Fibroblast of villous mesenchyme (primary cell): Measurements from ENCODE around the gene TMEM121. TPM values are rescaled to one million over a fixed set of nuclear protein-coding genes. Genes with fewer than 3 reads are reported as not detected.
"Not testable (repeated sequence)": the region's sequence is repeated elsewhere in the genome, so short reads cannot be mapped to it uniquely, and the experiment has no call there.

Source experiments
- DNase-seq: peaks from one replicate; pipeline ENCODE4 v3.0.0-alpha.2; 2010; ENCODE audit warnings: low read depth
- H3K4me3 ChIP-seq: 2 replicates; pipeline ENCODE4 v1.5.1; 2011; ENCODE audit warnings: low read depth, mild to moderate bottlenecking, low read length
- total RNA-seq: library from RNA; depleted of rRNA; stranded (reverse); fragments of >200 nt; gene quantifications from 2 replicates; pipeline ENCODE4 v1.2.3, GENCODE V29; 2012
- TF ChIP-seq, protein P1 (sequence below): IDR thresholded peaks from 2 replicates; pipeline ENCODE4 v1.5.1; 2012; ENCODE audit warnings: low read depth, mild to moderate bottlenecking, low read length; ENCODE audit not compliant: insufficient read depth

TMEM121 gene
- total RNA-seq, 1 donor = 5.2 TPM

DNA sequence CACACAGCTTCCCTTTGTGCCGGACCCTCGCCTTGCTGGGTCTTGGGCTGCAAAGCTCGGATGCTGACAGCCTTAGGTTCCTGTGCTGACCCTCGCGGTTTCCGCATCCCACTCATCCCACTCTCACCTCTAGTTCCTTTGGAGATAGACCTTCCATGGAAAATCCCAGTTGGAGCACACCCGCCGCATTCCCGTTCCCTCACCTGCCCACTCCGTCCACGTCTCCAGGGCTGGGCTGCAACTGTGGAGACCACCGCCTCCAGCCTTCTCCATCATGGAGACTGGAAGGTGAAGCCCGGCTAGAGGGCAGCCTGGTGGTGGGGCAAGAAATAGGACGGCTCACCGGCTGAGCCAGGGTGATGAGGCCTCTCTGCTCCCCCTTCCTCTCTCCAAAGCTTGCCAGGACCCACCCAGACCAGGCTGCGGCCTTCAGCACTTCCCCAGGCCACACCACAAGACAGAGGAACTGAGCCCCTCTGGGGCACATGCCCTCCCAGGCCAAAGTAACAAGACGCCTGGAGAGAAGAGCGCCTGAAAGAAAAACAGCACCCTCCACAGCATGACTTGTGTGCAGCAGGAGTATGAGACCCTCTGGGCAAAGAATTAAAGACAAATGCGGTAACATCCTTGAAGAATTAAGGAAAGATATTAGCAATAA is 15.0 kb downstream of the TMEM121 start:
- no peak overlapping the region for H3K4me3 ChIP-seq
- TF ChIP-seq, protein P1, sequence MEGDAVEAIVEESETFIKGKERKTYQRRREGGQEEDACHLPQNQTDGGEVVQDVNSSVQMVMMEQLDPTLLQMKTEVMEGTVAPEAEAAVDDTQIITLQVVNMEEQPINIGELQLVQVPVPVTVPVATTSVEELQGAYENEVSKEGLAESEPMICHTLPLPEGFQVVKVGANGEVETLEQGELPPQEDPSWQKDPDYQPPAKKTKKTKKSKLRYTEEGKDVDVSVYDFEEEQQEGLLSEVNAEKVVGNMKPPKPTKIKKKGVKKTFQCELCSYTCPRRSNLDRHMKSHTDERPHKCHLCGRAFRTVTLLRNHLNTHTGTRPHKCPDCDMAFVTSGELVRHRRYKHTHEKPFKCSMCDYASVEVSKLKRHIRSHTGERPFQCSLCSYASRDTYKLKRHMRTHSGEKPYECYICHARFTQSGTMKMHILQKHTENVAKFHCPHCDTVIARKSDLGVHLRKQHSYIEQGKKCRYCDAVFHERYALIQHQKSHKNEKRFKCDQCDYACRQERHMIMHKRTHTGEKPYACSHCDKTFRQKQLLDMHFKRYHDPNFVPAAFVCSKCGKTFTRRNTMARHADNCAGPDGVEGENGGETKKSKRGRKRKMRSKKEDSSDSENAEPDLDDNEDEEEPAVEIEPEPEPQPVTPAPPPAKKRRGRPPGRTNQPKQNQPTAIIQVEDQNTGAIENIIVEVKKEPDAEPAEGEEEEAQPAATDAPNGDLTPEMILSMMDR = no peak
- no peak for DNase-seq

DNA sequence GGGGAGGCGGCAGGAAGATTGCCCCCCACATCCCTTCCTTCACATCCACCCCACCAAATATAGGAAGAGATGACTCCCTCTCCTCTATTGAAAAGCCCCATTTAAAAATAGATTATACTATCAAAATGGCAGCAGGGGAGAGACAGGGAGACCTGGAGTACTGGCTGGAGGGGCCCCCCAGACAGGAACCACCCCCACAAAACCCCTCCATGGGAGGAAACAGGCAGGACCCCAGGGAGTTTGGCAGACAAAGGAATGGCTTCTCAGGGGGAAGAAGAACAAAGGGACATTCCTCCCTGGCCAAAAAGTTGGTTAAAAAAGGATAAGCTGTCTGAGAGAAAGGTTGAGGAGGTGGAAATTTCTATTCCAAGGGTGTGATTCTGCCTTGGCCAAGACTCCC is 19.3 kb downstream of the TMEM121 start:
- not testable (repeated sequence) for DNase-seq, H3K4me3 ChIP-seq

DNA sequence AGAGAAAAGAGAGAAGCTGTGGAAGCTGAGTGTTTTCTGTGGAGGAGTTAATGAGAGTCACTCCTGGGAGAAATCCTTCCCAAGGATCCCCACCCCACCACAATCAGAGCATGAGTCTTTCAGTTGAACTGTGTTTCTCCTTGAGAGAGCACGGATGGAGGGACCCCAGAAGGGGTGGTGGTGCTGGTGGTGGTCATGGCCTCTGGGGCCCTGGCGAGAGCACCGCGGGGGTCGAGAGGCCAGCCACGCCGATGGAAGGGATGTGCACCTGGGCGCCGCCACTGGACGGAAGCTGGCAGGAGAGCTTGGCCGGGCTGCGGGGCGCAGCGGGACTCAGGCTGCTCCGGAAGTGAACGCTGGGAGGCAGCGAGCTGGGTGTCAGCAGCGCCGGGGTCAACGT is 20.0 kb downstream of the TMEM121 start:
- H3K4me3 ChIP-seq, DNase-seq: not testable (repeated sequence)

DNA sequence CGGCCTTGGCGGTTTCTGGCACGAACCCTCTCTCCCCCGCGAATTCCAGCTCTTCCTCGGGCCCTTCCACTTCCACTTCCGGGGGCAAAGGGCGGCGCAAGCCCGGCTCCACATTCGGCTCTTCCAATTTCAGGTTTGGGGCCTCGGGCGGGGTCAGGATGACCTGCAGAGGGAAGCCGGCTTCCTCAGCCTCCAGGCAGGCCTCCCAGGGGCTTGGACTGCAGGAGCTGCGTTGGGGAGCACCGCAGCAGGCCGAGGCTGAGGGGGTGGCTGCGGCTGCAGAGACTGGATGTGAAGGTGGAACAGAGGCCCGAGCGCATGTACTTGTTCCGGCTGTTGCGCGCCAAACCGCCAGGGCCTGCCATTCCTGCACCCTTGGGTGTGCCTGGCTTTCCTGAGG is 20.7 kb downstream of the TMEM121 start:
- DNase-seq, H3K4me3 ChIP-seq: not testable (repeated sequence)

DNA sequence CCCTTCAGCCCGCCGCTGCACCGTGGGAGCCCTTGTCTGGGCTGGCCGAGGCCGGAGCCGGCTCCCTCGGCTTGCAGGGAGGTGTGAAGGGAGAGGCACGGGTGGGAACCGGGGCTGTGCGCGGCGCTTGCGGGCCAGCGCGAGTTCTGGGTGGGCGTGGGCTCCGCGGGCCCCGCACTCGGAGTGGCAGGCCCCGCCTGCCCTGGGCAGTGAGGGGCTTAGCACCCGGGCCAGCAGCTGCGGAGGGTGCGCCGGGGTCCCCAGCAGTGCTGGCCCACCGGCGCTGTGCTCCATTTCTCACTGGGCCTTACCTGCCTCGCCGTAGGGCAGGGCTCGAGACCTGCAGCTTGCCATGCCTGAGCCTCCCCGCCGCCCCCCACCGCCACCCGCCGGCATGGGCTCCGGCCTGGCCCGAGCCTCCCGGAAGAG is 21.4 kb downstream of the TMEM121 start:
- TF ChIP-seq, protein P1 = no peak
- no peak for DNase-seq
- H3K4me3 ChIP-seq = no peak overlapping the region

DNA sequence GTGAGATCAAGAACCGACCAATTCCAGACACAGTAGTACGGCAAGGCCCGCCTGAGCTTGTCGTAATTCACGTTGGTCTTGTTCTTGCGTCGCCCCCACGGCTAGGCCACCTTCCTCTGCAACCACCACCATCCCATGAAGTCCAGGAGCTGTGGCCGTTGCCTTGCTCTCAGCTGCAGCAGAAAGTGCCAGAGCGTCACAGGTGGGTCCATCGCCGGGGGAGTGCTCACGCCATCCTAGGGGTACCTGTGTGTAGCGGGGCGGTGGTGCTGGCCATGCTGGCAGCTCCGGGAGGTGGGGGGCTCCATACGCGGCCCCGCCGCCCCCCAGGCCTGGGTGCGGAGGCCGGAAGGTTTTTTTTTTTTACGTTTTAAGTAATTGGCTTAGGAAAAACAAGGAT is 23.1 kb downstream of the TMEM121 start:
- TF ChIP-seq, protein P1 = no peak
- no peak overlapping the region for H3K4me3 ChIP-seq
- no peak for DNase-seq

DNA sequence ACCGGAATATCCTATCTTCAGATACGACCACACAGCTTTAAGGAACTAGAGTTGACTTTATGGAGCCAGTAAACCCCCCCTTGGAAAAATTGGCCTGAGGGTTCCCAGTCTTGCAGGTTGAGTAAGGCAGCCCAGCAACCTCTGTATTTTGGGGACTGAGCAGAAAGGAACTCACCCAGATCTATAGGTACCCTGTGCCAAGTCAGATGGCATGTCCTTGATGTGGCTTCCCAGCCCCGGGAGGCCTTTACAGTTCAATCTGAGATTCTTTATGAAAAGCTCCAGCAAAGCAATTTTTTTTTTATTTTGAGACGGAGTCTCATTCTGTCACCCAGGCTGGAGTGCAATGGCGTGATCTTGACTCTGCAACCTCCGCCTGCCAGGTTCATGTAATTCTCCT is 27.6 kb downstream of the TMEM121 start:
- TF ChIP-seq, protein P1 = no peak
- no peak for DNase-seq
- H3K4me3 ChIP-seq = no peak overlapping the region

DNA sequence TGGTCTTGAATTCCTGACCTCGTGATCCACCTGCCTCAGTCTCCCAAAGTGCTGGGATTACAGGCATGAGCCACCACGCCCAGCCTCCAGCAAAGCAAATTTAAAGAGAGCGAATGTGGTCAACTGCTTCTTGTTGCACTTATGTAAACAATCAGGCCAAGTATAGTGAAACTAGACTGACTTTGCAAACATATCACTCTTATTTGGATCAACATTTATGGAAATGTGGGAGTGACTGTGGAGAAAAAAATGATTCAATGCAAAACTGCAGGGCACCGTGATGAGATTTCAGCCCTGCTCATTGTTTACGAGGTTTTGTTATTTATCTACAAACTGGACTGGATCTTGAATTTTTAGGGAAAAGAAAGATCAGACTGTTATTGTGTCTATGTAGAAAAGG is 28.1 kb downstream of the TMEM121 start:
- no peak overlapping the region for H3K4me3 ChIP-seq
- TF ChIP-seq, protein P1 = no peak
- DNase-seq = no peak

DNA sequence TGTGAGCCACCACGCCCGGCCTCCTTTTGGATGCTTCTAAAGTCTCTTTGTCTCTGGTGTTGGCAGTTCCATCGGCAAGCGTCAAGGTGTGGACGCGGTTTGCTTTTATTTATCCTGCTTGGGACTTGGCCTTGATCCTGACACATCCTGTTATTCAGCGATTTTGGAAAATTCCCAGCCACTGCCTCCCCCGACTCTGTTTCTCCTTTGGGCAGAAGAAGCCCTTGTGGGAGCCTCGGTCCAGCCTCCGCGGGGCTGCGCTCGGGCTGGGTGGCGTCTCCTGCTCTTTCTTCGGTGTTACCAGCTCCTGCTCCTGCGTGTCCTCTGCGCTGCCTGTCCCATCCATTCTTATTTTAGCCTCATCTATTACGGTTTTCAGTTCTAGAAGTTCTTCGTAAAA is 31.3 kb downstream of the TMEM121 start:
- H3K4me3 ChIP-seq, DNase-seq: not testable (repeated sequence)

DNA sequence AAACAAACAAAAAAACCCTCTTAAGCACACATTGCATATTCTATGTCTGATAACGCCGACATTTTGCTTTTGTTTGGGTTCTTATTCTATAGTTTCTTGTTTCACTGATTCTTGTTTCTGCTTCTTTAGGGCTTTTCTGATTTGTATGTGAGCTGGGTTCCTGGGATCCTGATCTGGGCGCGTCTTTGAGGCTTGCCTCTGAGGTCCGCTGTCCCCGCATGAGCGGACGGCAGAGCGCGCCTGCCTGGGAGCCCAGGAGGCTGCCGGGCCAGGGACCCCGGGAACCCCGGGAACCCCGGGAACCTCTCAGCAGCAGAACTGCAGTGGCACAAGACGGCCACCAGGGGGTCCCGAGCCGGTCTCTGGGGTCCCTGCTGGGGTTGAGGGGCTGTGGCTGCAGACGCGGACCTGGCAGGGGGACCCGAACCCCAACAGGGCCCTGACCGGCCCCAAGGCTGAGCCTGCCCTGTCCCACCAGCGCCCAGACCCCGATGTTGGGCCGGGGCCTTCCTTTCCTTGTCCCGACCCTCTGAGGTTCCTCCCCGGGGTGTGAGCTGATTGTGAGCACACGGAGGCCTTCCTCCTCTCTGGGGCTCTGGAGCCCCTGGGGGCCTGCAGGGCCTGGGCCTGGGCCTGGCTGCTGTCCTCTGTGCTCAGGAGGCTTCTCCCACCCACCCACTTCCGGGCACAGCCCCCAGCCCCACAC is 32.2 kb downstream of the TMEM121 start:
- DNase-seq, H3K4me3 ChIP-seq: not testable (repeated sequence)

DNA sequence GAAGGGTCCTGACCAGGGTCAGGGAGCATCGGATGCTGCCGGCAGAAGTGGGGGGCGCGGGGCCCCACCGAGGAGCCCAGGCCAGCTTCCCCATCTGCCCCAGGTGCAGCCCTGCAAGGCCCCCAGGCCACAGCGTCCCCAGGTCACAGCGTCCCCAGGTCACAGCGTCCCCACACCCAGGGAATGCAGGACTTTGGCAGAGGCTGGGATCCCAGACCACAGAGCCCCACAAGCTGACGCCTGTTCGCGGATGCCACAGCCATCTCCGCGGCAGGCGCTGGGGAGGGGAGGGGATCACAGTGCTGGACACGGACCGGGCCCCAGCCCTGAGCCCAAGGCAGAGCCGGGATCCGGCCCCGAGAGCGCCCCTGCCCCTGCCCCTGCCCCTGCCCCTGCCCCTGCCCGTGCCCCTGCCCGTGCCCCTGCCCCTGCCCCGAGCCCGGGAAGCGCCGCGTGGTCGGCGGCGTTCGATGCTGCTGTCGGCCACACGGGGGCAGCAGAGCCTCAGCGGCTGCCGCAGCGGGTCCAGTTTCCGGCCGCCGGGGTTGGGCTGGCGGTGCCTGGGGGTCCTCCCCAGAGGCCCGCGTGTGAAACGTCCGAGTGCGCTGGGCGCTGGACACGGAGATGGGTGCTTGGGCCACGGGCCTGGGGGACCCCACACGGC is 33.1 kb downstream of the TMEM121 start:
- DNase-seq, H3K4me3 ChIP-seq: not testable (repeated sequence)

DNA sequence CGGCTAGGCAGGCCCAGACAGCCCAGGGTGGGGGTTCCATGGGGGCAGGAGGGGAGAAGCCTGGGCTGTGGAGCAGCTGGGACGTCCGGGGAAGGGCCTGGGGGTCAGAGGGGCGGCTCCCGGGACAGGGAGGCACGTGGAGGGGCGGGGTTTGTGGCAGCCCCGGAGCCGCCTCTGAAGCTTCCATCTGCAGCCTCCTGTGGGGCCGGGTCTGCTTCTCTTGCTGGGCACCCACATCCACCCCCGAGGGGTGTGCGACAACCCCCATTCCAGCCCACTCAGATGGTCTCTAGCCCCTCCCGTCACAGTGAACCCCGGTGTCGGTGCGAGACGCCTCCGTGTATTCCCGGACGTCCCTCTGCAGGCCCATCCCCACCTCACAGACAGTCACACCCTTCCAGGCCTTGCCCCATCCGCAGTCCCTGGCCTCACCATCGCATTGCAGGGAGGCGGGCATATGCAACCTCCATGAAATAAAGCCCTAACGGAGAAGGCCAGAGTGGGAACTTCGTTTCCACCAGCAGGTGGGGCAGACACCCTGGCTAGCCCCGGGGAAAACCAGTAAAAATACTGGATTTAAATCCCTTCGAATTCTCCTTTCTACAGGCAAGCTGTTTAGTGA is 33.8 kb downstream of the TMEM121 start:
- H3K4me3 ChIP-seq, DNase-seq: not testable (repeated sequence)
